ENCODE results near the gene CFAP90. TPM values are rescaled to one million over a fixed set of nuclear protein-coding genes. Genes with fewer than 3 reads are reported as not detected.

Gene CFAP90
- total and polyA plus RNA-seq, 12 donors = 0.03 to 0.26 TPM; not detected in 10

GRCh38 chr5:7808998-7809397, 41.9 kb downstream of the CFAP90 start:
- Histone ChIP-seq H3K4me1 (no peaks in the 10 kb centered on the region), H3K36me3 (no peaks in the 10 kb centered on the region), H3K27ac (no peak overlapping the region), H3K27me3 (peaks cover 0 to 22% (median 7%) of the 10 kb centered on the region in 7 donors), H3K9me3 (no peaks in the 10 kb centered on the region), H3K4me3 (no peak overlapping the region)
- DNase-seq (no peak), ATAC-seq (no peak)
- no peak for TF ChIP-seq CTCF (IDR thresholded peaks at IDR 0.05)
- WGBS, 2 donors = 78 to 81% methylated on average over 4 of the region's 4 CpGs
- intact Hi-C loops (cut with DNase I) = no loop called here

DNA sequence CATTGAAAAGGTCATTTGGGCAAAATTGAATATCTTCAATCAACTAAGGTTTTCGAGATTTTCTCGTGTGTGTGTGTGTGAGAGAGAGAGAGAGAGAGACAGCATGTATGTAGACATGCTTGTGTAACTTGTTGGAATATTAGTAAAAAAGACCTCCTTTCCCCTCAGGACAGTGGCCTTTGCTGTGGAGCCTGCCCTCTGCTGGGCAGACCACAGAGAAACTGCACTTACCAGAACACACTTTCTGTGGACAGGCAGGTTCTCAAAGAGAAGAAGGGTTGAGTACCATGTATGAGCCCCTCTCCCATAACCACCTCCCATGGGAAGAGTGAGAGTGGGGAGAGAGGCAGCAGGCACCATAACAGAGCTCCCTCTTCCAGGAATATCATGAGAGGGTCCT, 45.6 kb downstream of the CFAP90 start:
- 86 to 91% methylated on average over 2 of the region's 2 CpGs for WGBS, 2 donors
- no peak overlapping the region for H3K27ac ChIP-seq
- H3K9me3 ChIP-seq = no peaks in the 10 kb centered on the region

DNA sequence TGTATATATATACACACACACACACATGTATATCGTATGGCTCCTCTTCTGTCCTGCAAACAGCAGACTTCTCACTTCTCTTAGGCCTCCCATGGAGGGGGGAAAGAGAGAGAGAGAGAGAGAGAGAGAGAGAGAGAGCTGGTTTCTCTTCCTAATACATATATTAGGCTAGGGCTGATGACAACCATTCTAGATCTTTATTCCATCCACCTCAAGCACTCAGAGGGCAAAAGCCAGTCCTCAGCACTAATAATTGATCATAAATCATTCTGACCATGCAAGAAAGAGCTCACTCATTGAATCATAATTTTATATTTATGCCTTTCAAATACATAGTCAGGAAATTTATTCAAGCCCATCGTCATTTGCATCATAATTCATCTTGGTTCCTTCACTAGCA, 47.0 kb downstream of the CFAP90 start:
- Histone ChIP-seq H3K27me3 (peaks cover 0 to 8% (median 0%) of the 10 kb centered on the region in 7 donors), H3K4me1 (peaks cover 0 to 4% (median 0%) of the 10 kb centered on the region in 9 donors), H3K36me3 (no peaks in the 10 kb centered on the region), H3K27ac (no peak overlapping the region), H3K9me3 (no peaks in the 10 kb centered on the region), H3K4me3 (no peak overlapping the region)
- no peak for TF ChIP-seq CTCF (IDR thresholded peaks at IDR 0.05)
- intact Hi-C loops (cut with DNase I) = no loop called here
- ATAC-seq (no peak), DNase-seq (no peak)
- 50 to 61% methylated on average over 2 of the region's 2 CpGs for WGBS, 2 donors

More for the DNA sequence above, 45.6 kb downstream of the CFAP90 start:
- no peaks in the 10 kb centered on the region for H3K36me3 ChIP-seq
- no peak for ATAC-seq
- H3K27me3 ChIP-seq = peaks cover 0 to 9% (median 0%) of the 10 kb centered on the region in 7 donors
- peak in 3 of 9 donors; percentile 10 to 28 (median 11) for TF ChIP-seq CTCF (IDR thresholded peaks at IDR 0.05)
- H3K4me3 ChIP-seq = no peak overlapping the region
- intact Hi-C loops (cut with DNase I) = no loop called here
- DNase-seq = no peak
- peaks cover 0 to 4% (median 0%) of the 10 kb centered on the region in 9 donors for H3K4me1 ChIP-seq

GRCh38 chr5:7802855-7803254, 48.1 kb downstream of the CFAP90 start:
- Histone ChIP-seq H3K4me1 (peaks cover 0 to 4% (median 0%) of the 10 kb centered on the region in 9 donors), H3K9me3 (no peaks in the 10 kb centered on the region), H3K4me3 (no peak overlapping the region), H3K36me3 (no peaks in the 10 kb centered on the region), H3K27me3 (peaks cover 0 to 8% (median 0%) of the 10 kb centered on the region in 7 donors), H3K27ac (no peak overlapping the region)
- ATAC-seq = peak in 1 of 8 donors; percentile 68
- WGBS, 2 donors = 56 to 66% methylated on average over 6 of the region's 6 CpGs
- intact Hi-C loops (cut with DNase I) = no loop called here
- no peak for DNase-seq
- TF ChIP-seq CTCF (IDR thresholded peaks at IDR 0.05) = no peak

Data from heart right ventricle (tissue), 16 donors.